Mucosa of descending colon (tissue), 3 donors: Measurements from ENCODE around the gene COL13A1. TPM values are rescaled to one million over a fixed set of nuclear protein-coding genes. Genes with fewer than 3 reads are reported as not detected.

Experiments used
- ATAC-seq: fragments of 200-7000 bp; cut with Tn5 transposase; one replicate; pipeline ENCODE4 v1.9.1; 2020; ENCODE audit warnings: mild to moderate bottlenecking, moderate library complexity
- DNase-seq, 3 donors: peaks; one replicate each; pipeline ENCODE4 v3.0.0-alpha.2; 2020
- H3K36me3 ChIP-seq: fragments of 200-600 bp; one replicate; pipeline ENCODE4 v1.8.0; 2021; ENCODE audit warnings: low read depth, mild to moderate bottlenecking
- H3K4me1 ChIP-seq: fragments of 200-600 bp; one replicate; pipeline ENCODE4 v1.8.0; 2021; ENCODE audit warnings: low read depth, mild to moderate bottlenecking
- H3K4me3 ChIP-seq: fragments of 200-600 bp; one replicate; pipeline ENCODE4 v1.8.0; 2021; ENCODE audit warnings: mild to moderate bottlenecking
- H3K9me3 ChIP-seq: fragments of 200-600 bp; one replicate; pipeline ENCODE4 v1.8.0; 2021; ENCODE audit warnings: mild to moderate bottlenecking
- CTCF ChIP-seq: fragments of 200-600 bp; IDR thresholded peaks from one replicate; pipeline ENCODE4 v1.8.0; 2022; ENCODE audit warnings: antibody characterized with exemption, mild to moderate bottlenecking
- intact Hi-C, 2 donors: fragments of 100-400 bp; cut with DNase I in 1 of 2; cut with micrococcal nuclease in 1 of 2; formaldehyde crosslinking; loops; one replicate each; pipeline versions ENCODE4 v1.11.0 to v1.11.1; 2022; cut with DNase I, micrococcal nuclease
- total RNA-seq, 3 donors: library from RNA; stranded (reverse); fragmentation: NEBNext Ultra II Directional in 2 of 3; extraction: Animal tissue kit (Norgen Biotek cat#: 25700) in 2 of 3; gene quantifications; one replicate each; pipeline versions ENCODE4 v1.2.1 to v1.2.4, GENCODE V29; 2021 to 2023
- donor health status: DM: no; HTN: no; CAD: no; lungs with moderate emphysema.
- donor health status: DM: no; HTN: no; CAD: no.
- donor health status: DM: no; HTN: yes; CAD: no.

The COL13A1 gene
- total RNA-seq, 3 donors from 2014 or later: 1.0 to 2.3 (median 1.0) TPM

- Histone ChIP-seq H3K4me3 (no peak overlapping the region), H3K4me1 (peaks cover 8% of the 10 kb centered on the region), H3K9me3 (no peaks in the 10 kb centered on the region), H3K36me3 (no peaks in the 10 kb centered on the region)
- TF ChIP-seq CTCF: no peak
- intact Hi-C loops: no loop called here
- no peak for ATAC-seq
- no peak for DNase-seq
Observed at GRCh38 chr10:69899727-69900595, 98.3 kb downstream of the COL13A1 start.

GRCh38 chr10:69901022-69901421 lies 99.3 kb downstream of the COL13A1 start:
- DNase-seq: no peak
- no peak for TF ChIP-seq CTCF
- Histone ChIP-seq H3K9me3 (no peaks in the 10 kb centered on the region), H3K4me3 (no peak overlapping the region), H3K4me1 (peaks cover 5% of the 10 kb centered on the region), H3K36me3 (no peaks in the 10 kb centered on the region)
- no peak for ATAC-seq
- intact Hi-C loops: no loop called here

- H3K36me3 ChIP-seq: no peaks in the 10 kb centered on the region
- DNase-seq (peak in 2 of 3 donors; percentile 66 to 74), ATAC-seq (peak; percentile 82)
- peaks cover 5% of the 10 kb centered on the region for H3K4me1 ChIP-seq
- intact Hi-C loops: no loop called here
- H3K4me3 ChIP-seq: no peak overlapping the region
- no peaks in the 10 kb centered on the region for H3K9me3 ChIP-seq
- TF ChIP-seq CTCF: peak; percentile 51
Observed at GRCh38 chr10:69901628-69902505, 100.2 kb downstream of the COL13A1 start.

GRCh38 chr10:69902835-69903535 lies 101.3 kb downstream of the COL13A1 start:
- intact Hi-C loops: no loop called here
- no peak for TF ChIP-seq CTCF
- ATAC-seq: peak; percentile 20
- Histone ChIP-seq H3K9me3 (no peaks in the 10 kb centered on the region), H3K4me1 (peaks cover 5% of the 10 kb centered on the region), H3K36me3 (no peaks in the 10 kb centered on the region), H3K4me3 (no peak overlapping the region)
- peak in 2 of 3 donors; percentile 62 to 70 for DNase-seq

GRCh38 chr10:69904533-69904932 lies 102.8 kb downstream of the COL13A1 start:
- intact Hi-C loops: no loop called here
- no peak for TF ChIP-seq CTCF

More at GRCh38 chr10:69904533-69904932, 102.8 kb downstream of the COL13A1 start:
- Histone ChIP-seq H3K36me3 (no peaks in the 10 kb centered on the region), H3K9me3 (no peaks in the 10 kb centered on the region), H3K4me1 (peaks cover 5% of the 10 kb centered on the region), H3K4me3 (no peak overlapping the region)
- ATAC-seq (no peak), DNase-seq (no peak)
